GM13976 (cell line): Measurements from ENCODE around the gene OR2L2.

Experiments
- DNase-seq: peaks from one replicate; pipeline ENCODE4 v3.0.0; 2012; ENCODE audit warnings: low spot score
- CTCF ChIP-seq: IDR thresholded peaks from 2 replicates; pipeline ENCODE4 v1.5.1; 2012; ENCODE audit warnings: borderline replicate concordance, mild to moderate bottlenecking; ENCODE audit not compliant: insufficient read depth; ENCODE audit errors: extremely low read depth, missing control alignments, control extremely low read depth
- in situ Hi-C: fragments of 300-500 bp; cut with MboI; formaldehyde crosslinking; loops from one replicate; pipeline ENCODE4 v1.12.0; 2022; ENCODE audit warnings: low sequenced_read_pairs, mixed read lengths, inconsistent platforms; ENCODE audit not compliant: unreplicated experiment

OR2L2 gene

GRCh38 chr1:248029770-248030169, at the start of gene OR2L2:
TSS of gene OR2L2 (plus strand) at chr1:248030070. CDS start at chr1:248038268, 8,198 bp downstream.
- in situ Hi-C loops = no loop called here
- TF ChIP-seq CTCF = no peak
- no peak for DNase-seq

GRCh38 chr1:247992986-247993385, 36.9 kb upstream of the OR2L2 start:
- in situ Hi-C loops = no loop called here
- DNase-seq = no peak
- no peak for TF ChIP-seq CTCF

GRCh38 chr1:247998811-247999210, 31.1 kb upstream of the OR2L2 start:
- no peak for DNase-seq
- TF ChIP-seq CTCF = no peak
- in situ Hi-C loops = no loop called here

- in situ Hi-C loops = no loop called here
- TF ChIP-seq CTCF = no peak
- no peak for DNase-seq
These were observed 29.7 kb upstream of the OR2L2 start for GRCh38 chr1:248000169-248000568.

GRCh38 chr1:248007778-248008177, 22.1 kb upstream of the OR2L2 start:
- no peak for DNase-seq
- in situ Hi-C loops = no loop called here

GRCh38 chr1:248009681-248010080, 20.2 kb upstream of the OR2L2 start:
- no peak for DNase-seq
- no peak for TF ChIP-seq CTCF
- in situ Hi-C loops = no loop called here

More at GRCh38 chr1:248007778-248008177, 22.1 kb upstream of the OR2L2 start:
- no peak for TF ChIP-seq CTCF

GRCh38 chr1:248013229-248013710, 16.6 kb upstream of the OR2L2 start, which contains the start of gene OR2L5:
TSS of gene OR2L5 (plus strand) at chr1:248013660. CDS start at chr1:248021948, 8,288 bp downstream.
- no peak for TF ChIP-seq CTCF
- no peak for DNase-seq
- in situ Hi-C loops = no loop called here
